GM20000 (cell line): ENCODE data around the gene OR2D2.

Experiments
- DNase-seq: peaks from one replicate; pipeline ENCODE4 v3.0.0; 2012; ENCODE audit warnings: low spot score
- CTCF ChIP-seq: IDR thresholded peaks from 2 replicates; pipeline ENCODE4 v1.5.1; 2012; ENCODE audit warnings: mild to moderate bottlenecking, control low read depth; ENCODE audit errors: extremely low read depth, missing control alignments

OR2D2 gene

GRCh38 chr11:6892400-6892799, at the start of gene OR2D2:
Gene OR2D2 (minus strand): TSS chr11:6892500. CDS start chr11:6892500, 0 bp downstream.
- DNase-seq: no peak
- no peak for TF ChIP-seq CTCF

DNA sequence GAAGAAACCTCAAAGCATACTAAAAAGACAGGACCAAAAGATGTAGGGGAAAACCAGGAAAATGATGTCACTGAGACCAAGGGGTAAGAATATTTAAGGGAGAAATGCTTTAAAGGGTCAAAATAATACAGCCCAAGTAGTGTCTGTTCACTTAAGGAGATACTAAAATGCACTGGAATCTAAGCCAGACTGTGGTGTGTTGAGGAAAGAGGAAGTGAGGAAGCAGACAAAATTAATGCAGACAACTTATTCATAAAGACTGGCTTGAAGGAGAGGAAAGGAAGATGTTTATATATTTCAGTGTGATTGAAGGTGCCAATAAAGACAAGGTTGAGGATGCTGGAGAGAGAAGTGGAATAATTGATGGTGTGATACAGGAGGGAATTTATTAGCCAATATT, 49.7 kb upstream of the OR2D2 start:
- no peak for TF ChIP-seq CTCF
- DNase-seq: no peak

- no peak for DNase-seq
- TF ChIP-seq CTCF: no peak
Observed at GRCh38 chr11:6932145-6932544, 39.8 kb upstream of the OR2D2 start.

DNA sequence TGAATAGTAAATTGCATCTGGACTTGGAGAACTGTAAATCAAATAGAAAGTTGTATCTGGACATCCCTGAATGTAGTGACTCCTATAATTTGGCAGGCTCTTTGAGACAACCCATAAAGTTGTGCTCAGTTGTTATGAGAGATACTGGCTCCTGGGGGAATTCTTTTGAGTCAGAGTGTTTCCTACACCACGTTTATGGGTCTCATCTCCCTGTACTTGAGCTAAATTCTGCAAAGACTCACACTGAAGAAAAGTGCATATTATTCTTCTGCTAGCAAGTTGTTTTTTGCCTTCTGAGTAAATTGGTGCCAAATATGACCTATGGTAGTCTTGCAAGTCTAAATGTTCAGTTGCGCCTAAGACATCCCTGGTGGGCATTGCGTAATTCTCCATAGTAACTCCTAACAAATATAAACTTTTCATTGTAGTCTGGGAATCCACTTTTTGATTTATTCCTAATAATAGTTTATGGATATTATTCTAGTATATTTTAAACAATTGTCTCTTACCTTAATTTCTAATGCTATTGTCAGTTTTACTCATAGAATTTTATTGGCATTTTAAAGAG, 38.9 kb upstream of the OR2D2 start:
- TF ChIP-seq CTCF: no peak
- DNase-seq: no peak

GRCh38 chr11:6928916-6929315, 36.6 kb upstream of the OR2D2 start:
- DNase-seq: no peak
- TF ChIP-seq CTCF: no peak

GRCh38 chr11:6927030-6927617, 34.8 kb upstream of the OR2D2 start:
- TF ChIP-seq CTCF: no peak
- DNase-seq: peak; percentile 26

DNA sequence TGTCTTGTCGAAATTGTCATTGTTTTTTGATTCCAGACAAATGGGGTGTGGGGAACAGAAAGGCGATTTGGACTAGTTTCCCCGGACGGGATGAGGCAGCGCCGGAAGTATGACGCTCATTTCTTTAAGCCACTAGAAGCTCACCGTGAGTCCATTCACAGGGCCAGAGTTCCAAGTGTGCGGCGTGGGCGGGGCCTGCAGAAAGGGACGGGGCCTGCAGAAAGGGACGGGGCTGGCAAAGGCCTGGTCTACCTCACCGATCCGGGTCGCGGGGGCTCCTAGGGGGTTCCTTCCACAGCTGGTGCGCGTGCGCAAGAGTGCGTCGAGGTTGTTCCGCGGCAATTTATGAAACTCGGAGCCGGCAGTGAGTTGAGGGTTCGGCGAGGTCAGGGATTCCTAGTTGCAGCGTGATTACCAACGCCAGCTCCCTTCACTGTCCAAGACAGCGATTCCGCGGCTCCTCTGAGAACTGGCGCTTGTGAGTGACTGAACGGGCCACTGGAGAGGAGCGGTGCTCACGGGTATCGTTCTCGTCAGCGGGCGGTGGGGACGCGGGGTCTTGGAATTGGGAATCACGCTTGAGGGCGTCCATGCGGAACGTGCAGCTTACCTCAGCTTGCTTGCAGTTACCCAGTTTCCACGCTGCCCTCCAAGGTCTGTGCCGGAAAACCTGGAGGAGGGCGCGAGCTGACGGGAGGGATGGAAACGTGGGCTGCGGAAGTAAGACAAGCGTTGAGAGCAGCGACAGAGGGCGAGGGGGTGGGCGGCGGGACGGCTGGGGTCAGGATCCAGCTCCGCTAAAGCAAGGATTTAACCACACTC, 34.1 kb upstream of the OR2D2 start, which contains the start of gene ZNF215:
Gene ZNF215, plus strand, starts transcription at position 219 of the 822 bp plus-strand sequence. CDS start 5,847 bp downstream, outside the sequence.
- DNase-seq: peak; percentile 78
- TF ChIP-seq CTCF: no peak
